Pons (tissue), 1 donor: Measurements from ENCODE around the gene HCN2.
"Not testable (repeated sequence)": the region's sequence is repeated elsewhere in the genome, so short reads cannot be mapped to it uniquely, and the experiment has no call there.

Source experiments
- DNase-seq: peaks from one replicate; pipeline ENCODE4 v3.0.0-alpha.2; 2016; ENCODE audit warnings: low spot score

Gene HCN2

DNA sequence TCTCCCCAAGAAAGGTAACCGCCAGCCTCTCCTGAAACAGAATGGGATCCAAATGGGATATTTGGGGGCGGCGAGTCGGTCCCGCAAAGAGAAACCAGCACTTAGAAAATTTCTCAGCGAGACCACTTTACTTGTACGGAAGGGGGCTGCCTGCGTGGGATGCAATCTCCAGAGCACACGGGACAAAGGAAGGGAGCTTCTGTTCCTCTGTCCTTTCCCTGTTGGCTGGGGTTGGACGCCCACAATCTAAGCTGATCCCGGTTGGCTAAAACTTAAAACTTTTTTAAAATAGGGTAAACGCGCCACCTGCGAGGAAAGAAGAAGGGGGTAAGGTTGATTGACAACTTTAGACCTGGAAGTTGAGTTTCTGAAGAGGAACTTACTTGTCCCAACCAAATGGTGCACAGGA lies 18.1 kb upstream of the HCN2 start:
- no peak for DNase-seq

DNA sequence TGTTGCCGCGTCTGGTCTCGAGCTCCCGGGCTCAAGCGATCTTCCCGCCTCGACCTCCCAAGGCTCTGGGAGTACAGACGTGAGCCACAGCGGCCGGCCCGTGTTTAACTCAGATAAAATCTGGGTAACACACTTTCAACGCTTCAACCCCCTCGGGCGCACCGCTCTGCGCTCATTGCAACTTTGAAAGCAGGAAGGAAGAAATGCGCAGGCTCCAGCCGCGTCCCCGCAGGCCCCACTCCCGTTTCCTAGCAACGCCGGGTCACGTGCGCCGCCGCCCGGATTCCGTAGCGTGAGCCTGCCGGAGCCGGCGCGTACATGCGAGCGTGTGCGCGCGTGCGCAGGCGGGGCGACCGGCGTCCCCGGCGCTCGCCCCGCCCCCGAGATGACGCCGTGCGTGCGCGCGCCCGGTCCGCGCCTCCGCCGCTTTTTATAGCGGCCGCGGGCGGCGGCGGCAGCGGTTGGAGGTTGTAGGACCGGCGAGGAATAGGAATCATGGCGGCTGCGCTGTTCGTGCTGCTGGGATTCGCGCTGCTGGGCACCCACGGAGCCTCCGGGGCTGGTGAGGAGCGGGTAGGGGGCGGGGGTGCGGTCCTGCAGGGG lies 17.4 kb upstream of the HCN2 start, which contains the start of gene BSG:
Gene BSG, plus strand, starts transcription at position 457 of the 603 bp plus-strand sequence. Its CDS starts 39 bp downstream, at position 496.
- DNase-seq: peak; percentile 94

DNA sequence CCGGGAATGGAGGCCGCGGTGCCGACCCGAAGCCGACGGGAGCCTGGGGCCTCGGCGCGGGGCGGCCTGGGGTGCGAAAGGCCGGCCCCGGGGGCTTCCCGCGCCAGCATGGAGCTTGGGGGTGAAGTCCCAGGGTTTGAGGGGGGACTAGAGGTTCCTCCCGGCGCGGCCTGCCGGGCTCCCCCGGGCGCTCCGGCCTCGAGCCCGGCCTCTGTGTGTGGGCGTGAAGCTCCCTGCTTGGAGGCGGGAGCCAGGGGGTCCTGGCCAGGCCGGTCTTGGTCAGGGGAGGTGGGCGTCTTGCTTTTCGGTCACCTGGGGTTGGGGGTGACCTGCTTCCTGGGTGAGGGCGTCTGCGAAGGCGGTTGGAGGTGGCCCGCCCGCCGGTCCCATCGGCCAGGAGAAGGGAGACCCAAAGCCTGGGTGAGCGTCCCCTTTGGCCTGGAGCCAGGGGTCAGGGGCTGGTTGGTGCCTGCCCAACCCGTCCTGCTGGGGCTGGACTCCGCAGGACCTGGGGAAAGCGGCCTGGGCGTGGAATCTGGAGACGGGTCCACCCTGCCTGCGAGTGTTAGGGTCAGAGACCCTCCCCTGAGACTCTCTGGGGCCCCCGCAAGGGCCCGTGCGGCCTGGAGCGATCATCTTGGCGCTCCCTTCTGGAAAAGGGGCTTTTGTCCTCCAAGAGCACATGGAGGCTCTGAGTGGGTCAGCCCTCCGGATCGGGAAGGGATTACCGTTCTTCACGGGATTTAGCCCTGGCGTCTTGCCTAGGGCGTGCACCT lies 16.8 kb upstream of the HCN2 start:
- DNase-seq: no peak

DNA sequence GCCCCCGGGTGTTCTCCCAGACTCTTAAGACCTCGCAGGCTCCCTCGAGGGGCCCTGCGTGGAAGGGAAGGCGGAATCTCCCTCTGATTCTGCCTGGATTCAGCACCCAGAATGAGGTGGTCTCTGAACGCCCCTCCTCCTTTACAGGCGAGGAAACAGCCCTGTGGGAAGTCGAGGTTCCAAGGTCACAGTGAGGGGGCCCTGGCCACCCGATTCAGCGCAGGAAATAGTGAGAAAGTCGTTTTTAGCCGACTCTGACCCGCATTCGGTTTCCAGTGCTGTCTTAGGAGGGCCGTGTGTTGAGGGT lies 16.2 kb upstream of the HCN2 start:
- no peak for DNase-seq

DNA sequence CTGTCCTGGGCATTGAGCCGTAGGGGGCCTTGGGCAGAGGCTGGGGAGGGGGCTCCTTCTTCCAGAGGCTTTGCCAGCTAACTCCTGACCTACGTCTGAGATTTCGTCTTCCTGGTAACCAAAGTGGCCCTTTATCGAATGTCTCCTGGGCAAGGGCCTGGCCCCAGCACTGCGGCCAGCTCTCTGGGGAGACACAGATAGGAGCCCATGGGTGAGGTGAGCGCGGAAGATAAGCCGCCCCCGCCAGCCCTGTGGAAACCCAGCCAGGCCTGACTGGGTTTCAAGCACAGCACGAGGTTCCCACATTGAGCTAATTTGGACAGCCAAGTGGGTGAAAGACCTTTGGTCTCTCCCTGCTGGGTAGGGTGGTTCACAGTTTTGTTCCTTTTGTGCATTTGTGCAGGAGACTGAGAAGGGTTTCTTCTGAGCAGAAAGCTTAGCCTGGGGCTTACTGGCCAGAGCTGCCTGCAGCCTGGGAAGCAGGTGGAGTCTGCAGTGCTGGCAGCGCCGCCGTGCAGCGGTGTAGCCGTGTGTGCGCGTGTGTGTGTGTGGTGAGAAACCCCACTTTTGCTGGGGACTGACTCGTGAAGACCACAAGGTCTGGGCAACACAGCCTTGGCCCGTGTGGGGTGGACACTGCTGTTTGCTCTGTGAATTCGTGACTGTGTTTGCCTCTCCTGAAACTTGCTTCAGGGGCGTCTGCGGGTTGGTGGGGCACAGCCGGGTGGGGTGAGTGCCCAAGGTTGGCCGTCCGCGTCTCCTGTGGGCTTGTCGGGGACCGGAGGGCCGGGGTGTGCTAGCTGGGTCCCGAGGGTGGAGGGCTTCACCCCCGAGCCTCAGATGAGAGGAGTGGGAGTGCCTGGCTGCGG lies 14.8 kb upstream of the HCN2 start:
- DNase-seq: no peak

DNA sequence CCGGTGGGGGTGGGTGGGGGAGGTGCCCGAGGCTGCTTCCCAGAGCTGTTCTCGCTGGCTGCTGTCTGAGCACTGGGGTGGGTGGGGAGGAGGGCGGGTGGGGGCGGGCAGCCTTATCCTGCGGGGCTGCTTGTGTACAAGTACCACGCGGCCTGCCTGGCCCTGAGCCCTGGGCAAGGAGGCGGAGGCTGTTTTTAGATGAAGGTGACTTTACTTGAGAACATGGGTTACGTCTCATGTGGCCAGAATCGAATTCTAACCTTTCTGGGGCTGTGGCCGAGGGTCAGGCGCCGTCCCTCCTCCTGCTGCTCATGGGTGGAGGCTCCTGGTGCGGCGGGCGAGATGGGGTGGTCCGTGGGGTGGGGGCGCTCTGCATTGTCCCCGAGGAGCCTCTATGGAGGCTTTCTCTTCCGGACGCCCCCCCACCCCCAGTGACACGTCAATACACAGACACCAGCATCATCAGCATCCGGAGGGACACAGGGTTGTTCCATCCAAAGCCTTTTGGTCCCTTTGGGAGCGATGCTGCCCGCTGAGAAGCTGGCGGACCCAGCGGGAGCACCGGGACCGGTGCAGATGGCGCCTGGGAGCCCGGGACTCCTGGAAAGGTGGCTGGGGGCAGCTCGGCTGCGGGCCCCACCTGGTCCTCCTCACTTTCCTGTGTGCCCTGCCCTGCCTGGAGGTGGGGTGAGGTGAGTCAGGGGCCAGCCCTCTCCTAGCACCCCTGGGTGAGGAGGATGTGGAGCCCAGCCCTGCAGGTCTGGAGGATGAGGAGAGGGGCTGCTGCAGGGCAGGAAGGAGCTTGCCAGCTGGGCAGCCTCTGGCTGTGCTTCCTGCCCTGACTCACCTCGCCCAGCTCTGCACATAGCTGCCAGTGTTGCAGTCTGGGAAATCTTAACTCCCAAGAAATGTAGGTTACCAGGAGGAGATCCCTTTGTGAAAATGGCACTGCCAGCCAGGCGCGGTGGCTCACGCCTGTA lies 13.9 kb upstream of the HCN2 start:
- no peak for DNase-seq

DNA sequence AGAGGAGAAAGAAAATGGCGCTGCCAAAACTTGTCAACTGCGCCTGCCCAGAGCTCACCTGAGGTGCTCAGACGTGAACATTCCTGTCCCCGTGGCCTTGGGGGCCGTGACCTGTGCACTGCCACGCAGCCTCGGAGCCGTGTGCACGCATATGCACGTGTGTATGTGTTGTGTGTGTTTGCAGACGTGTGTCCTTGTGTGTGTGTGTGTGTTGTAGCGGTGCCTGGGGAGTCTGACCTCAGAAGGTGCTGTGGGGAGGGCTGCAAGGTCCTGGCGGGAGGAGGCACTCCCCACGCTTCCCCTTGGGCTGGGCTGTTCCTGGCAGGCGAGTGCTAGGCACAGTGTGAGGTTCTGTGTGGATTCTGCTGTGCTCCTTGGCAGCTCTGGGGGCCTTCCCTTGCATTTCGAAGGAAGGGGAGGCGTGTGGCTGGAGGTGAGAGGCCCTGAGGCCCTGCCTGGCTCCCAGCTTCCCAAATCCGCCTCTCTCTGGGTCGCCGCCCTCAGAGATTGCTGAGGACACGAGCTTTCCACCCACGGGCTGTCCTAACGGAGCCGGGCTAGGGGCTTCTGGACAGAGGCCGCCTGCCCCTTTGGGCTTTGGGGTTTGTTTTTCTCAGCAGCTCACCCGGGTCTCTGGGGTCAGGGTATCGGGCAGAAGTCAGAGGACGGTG lies 12.8 kb upstream of the HCN2 start:
- no peak for DNase-seq

DNA sequence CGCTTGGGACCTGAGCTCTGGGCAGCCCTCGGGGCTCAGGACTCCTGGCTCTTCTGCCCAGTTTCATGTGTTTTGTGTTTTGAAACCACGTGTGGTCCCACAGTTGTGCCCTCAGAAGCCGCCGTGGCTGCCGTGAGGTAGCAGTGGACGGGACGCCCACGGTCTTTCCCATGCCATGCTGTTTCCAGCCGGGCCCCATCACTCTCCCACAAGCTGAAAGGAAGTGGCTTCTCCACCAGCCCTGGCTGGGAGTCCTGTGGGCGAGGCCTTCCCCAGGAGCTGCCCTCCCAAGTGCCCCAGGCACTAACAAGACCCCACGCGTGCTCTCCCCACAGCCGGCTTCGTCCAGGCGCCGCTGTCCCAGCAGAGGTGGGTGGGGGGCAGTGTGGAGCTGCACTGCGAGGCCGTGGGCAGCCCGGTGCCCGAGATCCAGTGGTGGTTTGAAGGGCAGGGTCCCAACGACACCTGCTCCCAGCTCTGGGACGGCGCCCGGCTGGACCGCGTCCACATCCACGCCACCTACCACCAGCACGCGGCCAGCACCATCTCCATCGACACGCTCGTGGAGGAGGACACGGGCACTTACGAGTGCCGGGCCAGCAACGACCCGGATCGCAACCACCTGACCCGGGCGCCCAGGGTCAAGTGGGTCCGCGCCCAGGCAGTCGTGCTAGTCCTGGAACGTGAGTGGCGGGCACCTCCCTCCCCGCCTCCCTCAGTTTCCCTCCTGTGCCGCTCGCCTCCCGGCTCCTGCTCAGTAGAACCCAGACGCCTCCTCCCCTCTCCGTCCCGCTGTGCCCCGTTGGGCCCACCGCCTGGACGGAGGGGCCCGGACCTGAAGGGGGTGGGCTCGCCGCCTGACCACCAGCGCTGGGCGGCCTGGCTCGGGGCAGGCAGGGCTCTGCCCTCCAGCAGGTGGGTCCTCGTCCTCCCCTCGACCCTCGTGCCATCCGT lies 12.0 kb upstream of the HCN2 start:
- DNase-seq: no peak

DNA sequence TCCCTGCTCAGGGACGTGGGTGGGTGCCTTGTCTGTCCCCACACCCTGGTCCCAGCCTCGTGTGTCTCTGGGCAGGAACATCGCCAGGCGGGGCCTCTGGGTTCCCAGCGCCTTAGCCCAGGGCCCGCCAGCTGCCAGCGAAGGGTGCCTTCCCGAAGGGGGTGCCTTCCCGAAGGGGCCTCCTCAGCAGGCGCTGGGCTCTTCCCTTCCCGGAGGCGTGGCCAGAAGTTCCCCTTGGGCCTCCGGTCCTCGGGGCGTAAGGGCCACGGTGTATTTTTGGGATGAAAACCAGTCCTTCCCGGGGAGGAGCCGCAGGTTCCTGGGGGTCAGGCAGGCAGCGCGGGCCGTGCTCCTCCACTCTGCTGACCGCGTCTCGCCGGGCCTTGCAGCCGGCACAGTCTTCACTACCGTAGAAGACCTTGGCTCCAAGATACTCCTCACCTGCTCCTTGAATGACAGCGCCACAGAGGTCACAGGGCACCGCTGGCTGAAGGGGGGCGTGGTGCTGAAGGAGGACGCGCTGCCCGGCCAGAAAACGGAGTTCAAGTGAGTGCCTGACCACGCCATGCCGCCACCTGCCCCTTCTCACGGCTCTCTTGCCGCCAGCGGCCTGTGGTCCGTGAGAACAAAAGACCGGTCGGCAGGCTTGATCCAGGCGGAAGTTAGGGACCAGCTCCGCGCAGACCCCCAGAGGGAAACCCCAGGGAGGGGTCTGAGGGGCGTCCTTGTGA lies 10.4 kb upstream of the HCN2 start:
- DNase-seq: no peak

DNA sequence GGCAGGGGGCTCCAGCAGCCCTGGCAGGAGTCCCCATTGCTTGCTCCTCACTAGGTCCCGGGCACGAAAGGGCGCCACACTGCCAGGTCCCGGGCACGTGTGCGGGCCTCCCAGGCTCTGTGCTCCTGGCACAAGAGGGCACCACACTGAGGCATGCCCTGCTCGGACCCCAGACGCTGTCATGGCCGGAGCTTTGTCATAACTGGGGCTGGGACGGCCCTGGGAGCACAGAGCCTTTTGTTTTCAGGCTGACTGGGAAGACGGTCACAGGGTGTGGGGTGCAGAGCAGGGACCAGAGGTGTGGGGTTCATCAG lies 9.9 kb upstream of the HCN2 start:
- no peak for DNase-seq

DNA sequence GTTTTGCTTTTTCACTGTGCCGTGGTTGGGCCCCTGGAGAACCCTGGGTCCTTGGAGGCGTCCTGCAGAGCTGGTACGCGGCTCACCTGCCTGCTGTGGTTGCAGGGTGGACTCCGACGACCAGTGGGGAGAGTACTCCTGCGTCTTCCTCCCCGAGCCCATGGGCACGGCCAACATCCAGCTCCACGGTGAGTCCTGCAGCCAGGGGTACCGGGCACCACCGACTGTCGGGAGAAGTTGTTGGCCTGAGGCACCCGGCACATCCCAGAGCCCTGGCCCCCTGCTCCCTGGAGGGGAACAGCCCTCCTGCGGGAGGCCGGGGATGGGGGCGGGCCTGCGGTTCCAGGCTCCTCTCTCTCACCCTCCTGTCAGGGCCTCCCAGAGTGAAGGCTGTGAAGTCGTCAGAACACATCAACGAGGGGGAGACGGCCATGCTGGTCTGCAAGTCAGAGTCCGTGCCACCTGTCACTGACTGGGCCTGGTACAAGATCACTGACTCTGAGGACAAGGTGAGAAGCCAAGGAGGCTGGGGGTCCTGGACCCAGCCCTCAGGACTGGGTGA lies 9.3 kb upstream of the HCN2 start:
- no peak for DNase-seq

DNA sequence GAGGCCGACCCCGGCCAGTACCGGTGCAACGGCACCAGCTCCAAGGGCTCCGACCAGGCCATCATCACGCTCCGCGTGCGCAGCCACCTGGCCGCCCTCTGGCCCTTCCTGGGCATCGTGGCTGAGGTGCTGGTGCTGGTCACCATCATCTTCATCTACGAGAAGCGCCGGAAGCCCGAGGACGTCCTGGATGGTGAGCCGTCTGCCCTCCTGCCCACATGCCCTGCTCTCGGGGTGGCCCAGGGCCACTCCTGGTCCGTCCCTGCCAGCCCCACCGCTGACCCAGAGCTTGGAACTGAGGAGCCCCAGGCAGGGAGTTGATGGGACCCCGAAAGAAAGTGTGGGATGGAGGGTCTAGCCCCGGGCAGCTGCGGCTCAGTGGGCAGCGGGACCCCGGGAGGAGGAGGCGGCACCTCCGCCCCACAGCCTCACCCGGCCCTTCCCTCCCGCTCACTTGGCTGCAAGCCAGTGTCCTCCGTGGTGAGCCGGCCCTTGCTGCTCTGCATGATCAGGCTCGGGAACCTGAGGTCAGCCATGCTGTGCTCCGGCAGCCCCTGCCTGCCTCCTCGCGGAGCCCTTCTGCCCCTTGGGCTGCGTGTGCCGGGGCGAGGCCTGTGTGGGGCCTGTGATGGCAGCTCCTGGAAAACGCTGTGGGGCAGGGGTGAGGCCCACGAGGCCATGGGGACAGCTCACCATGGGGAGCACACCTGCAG lies 8.1 kb upstream of the HCN2 start:
- DNase-seq: no peak

DNA sequence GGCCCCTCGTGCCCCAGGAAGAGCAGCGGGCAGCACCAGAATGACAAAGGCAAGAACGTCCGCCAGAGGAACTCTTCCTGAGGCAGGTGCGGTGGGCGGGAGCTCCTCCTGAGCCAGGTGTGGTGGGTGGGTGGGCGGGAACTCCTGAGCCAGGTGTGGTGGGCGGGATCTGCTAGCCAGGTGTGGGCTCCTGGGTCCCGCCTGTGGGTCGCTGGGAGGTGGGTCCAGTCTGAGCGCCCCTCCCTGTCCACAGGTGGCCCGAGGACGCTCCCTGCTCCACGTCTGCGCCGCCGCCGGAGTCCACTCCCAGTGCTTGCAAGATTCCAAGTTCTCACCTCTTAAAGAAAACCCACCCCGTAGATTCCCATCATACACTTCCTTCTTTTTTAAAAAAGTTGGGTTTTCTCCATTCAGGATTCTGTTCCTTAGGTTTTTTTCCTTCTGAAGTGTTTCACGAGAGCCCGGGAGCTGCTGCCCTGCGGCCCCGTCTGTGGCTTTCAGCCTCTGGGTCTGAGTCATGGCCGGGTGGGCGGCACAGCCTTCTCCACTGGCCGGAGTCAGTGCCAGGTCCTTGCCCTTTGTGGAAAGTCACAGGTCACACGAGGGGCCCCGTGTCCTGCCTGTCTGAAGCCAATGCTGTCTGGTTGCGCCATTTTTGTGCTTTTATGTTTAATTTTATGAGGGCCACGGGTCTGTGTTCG lies 7.0 kb upstream of the HCN2 start:
- DNase-seq: no peak

DNA sequence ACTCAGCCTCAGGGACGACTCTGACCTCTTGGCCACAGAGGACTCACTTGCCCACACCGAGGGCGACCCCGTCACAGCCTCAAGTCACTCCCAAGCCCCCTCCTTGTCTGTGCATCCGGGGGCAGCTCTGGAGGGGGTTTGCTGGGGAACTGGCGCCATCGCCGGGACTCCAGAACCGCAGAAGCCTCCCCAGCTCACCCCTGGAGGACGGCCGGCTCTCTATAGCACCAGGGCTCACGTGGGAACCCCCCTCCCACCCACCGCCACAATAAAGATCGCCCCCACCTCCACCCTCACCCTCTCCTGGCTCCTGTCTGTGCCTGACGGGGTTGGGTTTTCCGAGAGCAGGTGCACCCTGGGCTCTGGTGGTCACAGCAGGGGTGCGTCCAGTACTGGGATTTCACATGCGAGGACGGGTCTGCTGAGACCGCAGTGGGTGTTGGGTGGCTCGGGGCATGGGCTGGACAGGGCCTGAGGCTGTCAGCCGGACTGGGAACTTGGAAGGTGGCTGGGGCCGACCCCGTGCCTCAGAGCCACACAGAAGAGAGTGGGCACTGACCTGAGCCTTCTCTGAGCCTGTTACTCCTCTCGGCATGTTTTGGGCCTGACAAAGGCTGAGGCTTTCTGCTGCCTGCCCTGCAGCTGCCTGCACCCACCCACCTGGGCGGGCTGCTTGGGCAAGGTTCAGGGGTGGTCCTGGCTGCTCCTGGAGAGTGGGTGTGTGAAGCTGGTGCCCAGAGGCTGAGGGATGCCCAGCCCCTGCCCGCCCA lies 6.3 kb upstream of the HCN2 start:
- DNase-seq: no peak

DNA sequence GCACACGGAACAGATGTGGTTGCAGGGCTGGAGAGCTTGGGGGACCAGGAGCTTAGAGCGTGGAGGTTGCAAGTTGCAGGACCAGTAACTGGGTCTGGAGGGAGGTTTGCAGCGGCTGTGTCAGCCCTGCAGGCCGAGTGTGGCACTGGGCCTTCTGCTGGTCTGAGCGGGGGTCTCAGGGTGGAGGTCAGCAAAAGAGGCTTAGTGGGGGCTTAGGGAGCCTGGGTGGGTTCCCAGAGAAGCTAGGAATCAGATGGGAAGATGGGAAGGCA lies 5.8 kb upstream of the HCN2 start:
- no peak for DNase-seq

DNA sequence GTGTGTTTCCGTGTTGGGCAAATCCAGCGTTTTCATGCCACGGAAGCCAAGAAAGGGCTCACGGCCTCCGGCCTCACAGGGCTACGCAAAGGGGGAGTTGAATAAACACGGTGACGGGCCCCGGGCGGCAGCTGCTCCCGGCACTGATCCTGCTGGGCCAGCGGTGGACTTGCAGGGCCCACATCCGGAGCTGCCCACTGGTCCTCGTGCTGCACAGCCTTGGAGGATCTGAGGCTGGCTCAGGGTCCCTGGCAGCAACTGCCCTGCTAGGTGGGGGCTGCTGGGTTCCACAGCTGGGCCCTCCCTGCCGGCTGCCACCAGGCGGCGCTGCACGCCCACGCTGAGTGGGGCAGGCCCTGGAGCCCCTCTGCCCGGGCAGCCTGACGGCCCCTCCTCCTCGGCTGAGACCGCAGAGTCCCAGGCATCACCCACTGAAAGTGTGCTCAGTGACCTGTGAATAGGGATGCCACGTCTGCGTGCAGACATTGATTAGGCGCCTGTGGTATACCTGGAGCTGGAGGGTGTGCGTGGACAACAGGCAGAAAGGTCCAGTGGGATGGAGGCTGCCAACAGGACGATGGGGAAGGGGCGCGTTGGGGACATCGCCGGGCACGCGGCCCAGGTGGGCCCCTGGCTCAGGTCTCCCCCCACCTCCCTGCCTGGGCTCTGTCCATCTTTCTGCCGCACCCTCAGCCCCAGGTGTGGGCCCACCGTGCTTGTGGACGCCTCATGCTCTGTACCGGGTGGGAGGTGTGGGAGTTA lies 5.3 kb upstream of the HCN2 start:
- DNase-seq: no peak

DNA sequence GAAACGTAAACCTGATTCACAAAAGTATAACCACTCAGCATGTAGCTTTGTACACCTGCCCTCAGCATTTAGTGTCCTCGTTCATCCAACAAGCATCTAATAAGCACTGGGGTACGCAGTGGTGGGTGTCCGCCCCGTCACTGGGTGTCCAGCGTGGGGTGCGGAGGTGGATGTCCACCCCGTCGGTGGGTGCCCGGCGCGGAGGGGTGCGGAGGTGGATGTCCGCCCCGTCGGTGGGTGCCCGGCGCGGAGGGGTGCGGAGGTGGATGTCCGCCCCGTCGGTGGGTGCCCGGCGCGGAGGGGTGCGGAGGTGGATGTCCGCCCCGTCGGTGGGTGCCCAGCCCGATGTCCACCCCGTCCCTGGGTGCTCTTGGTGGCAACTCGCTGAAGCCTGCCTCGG lies 4.5 kb upstream of the HCN2 start:
- not testable (repeated sequence) for DNase-seq
